Right cardiac atrium (tissue), 5 donors: ENCODE results near the gene FANCM. TPM values are rescaled to one million over a fixed set of nuclear protein-coding genes. Genes with fewer than 3 reads are reported as not detected.
A peak's percentile ranks its signal among the peaks of the same experiment; 100 is the strongest.
"Not testable (repeated sequence)": the region's sequence is repeated elsewhere in the genome, so short reads cannot be mapped to it uniquely, and the experiment has no call there.

ENCODE experiments used
- ATAC-seq, 2 donors: fragments of 200-7000 bp; cut with Tn5 transposase; one replicate each; pipeline versions ENCODE4 v1.8.0 to v1.9.1; 2020; ENCODE audit warnings: moderate library complexity in 2 of 2, mild to moderate bottlenecking in 1 of 2
- DNase-seq, 3 donors: peaks; one replicate each; pipeline ENCODE4 v3.0.0-alpha.2; 2020
- H3K27ac ChIP-seq: one replicate; pipeline ENCODE4 v1.5.1; 2013; ENCODE audit warnings: mild to moderate bottlenecking, low read length, control low read depth, moderate library complexity
- H3K27me3 ChIP-seq: one replicate; pipeline ENCODE4 v1.6.1; 2013; ENCODE audit not compliant: control insufficient read depth, insufficient read depth
- H3K4me1 ChIP-seq: one replicate; pipeline ENCODE4 v1.6.1; 2013; ENCODE audit warnings: low read length; ENCODE audit not compliant: control insufficient read depth, insufficient read depth
- H3K4me3 ChIP-seq: one replicate; pipeline ENCODE4 v1.5.1; 2013; ENCODE audit warnings: low read length, control low read depth
- H3K9me3 ChIP-seq: one replicate; pipeline ENCODE4 v1.6.1; 2013; ENCODE audit warnings: low read length; ENCODE audit not compliant: control insufficient read depth
- WGBS: extraction: QIAGEN DNeasy Blood & Tissue Kit; methylation state at CpG from one replicate; pipeline ENCODE4 v1.1.7; 2013; 5-methylcytosine and 5-hydroxymethylcytosine counted together
- intact Hi-C, 4 donors: fragments of 100-400 bp; cut with DNase I; formaldehyde crosslinking; loops; one replicate each; pipeline versions ENCODE4 v1.11.0 to v1.14.0; 2022 to 2023
- polyA plus RNA-seq: library from polyadenylated mRNA; stranded (reverse); fragments of 200-250 nt; gene quantifications from one replicate; pipeline ENCODE4 v1.2.3, GENCODE V29; 2013
- total RNA-seq, 4 donors: library from RNA; stranded (reverse); fragmentation: NEBNext Ultra II Directional; extraction: Animal tissue kit (Norgen Biotek cat#: 25700); gene quantifications; one replicate each; pipeline ENCODE4 v1.2.1, GENCODE V29; 2021
- donor health status: healthy with polysubstance abuse.
- donor health status: DM: no; HTN: yes; CAD: no.
- donor health status: DM: no; HTN: no; CAD: no.
- donor health status: DM: no; HTN: yes; CAD: no; lungs with severe emphysema.
- donor health status: DM: yes; HTN: yes; CAD: no.

The FANCM gene
- total and polyA plus RNA-seq, 5 donors, result 1.9 to 4.1 (median 3.9) TPM

- DNase-seq (no peak), ATAC-seq (no peak)
- WGBS, result 79% methylated on average over 3 of the region's 3 CpGs
- no peaks in the 10 kb centered on the region for H3K9me3 ChIP-seq
- no peak overlapping the region for H3K4me3 ChIP-seq
- H3K27me3 ChIP-seq, result no peaks in the 10 kb centered on the region
- intact Hi-C loops, result no loop called here
- H3K27ac ChIP-seq, result no peak overlapping the region
- no peaks in the 10 kb centered on the region for H3K4me1 ChIP-seq
Measured at GRCh38 chr14:45198551-45198950, 62.8 kb downstream of the FANCM start.

DNA sequence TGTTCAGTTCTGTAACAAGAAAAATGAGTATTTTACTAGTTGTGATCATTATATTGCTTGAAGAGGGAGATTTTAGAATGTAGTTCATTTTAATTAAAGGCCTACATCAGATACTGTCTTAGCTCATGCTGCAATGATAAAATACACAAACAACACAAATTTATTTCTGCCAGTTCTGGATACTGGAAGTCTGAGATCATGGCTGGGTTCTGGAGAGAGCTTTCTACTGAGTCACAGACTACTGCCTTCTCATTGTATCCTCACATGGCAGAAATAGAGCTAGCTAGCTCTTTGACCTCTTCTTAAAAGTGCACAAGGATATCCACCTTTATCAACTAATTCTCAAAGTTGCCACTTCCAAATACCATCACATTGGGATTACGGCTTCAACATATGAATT, 63.5 kb downstream of the FANCM start:
- Histone ChIP-seq H3K27me3 (no peaks in the 10 kb centered on the region), H3K27ac (no peak overlapping the region), H3K4me3 (no peak overlapping the region), H3K4me1 (no peaks in the 10 kb centered on the region), H3K9me3 (no peaks in the 10 kb centered on the region)
- intact Hi-C loops, result no loop called here
- WGBS, result 97% methylated on average over 1 of the region's 1 CpG
- no peak for DNase-seq
- ATAC-seq, result no peak

- H3K27me3 ChIP-seq, result no peaks in the 10 kb centered on the region
- H3K4me1 ChIP-seq, result no peaks in the 10 kb centered on the region
- no peak overlapping the region for H3K27ac ChIP-seq
- H3K4me3 ChIP-seq, result no peak overlapping the region
- peak in 1 of 2 donors; percentile 50 for ATAC-seq
- 69% methylated on average over 1 of the region's 1 CpG for WGBS
- intact Hi-C loops, result no loop called here
- no peak for DNase-seq
- no peaks in the 10 kb centered on the region for H3K9me3 ChIP-seq
Measured at GRCh38 chr14:45201905-45202304, 66.2 kb downstream of the FANCM start.

GRCh38 chr14:45204241-45204640, 68.5 kb downstream of the FANCM start:
- intact Hi-C loops, result no loop called here
- ATAC-seq (no peak), DNase-seq (no peak)
- H3K27ac ChIP-seq, result no peak overlapping the region
- H3K4me3 ChIP-seq, result no peak overlapping the region
- H3K27me3 ChIP-seq, result no peaks in the 10 kb centered on the region
- no peaks in the 10 kb centered on the region for H3K4me1 ChIP-seq
- no peaks in the 10 kb centered on the region for H3K9me3 ChIP-seq

- Histone ChIP-seq H3K4me3 (no peak overlapping the region), H3K27ac (no peak overlapping the region), H3K4me1 (no peaks in the 10 kb centered on the region), H3K27me3 (no peaks in the 10 kb centered on the region), H3K9me3 (no peaks in the 10 kb centered on the region)
- 98% methylated on average over 1 of the region's 1 CpG for WGBS
- ATAC-seq (no peak), DNase-seq (no peak)
- intact Hi-C loops, result no loop called here
Measured at GRCh38 chr14:45210159-45210558, 74.4 kb downstream of the FANCM start.

- 94% methylated on average over 1 of the region's 1 CpG for WGBS
- ATAC-seq, result no peak
- H3K9me3 ChIP-seq, result no peaks in the 10 kb centered on the region
Measured at GRCh38 chr14:45211295-45211694, 75.6 kb downstream of the FANCM start.

DNA sequence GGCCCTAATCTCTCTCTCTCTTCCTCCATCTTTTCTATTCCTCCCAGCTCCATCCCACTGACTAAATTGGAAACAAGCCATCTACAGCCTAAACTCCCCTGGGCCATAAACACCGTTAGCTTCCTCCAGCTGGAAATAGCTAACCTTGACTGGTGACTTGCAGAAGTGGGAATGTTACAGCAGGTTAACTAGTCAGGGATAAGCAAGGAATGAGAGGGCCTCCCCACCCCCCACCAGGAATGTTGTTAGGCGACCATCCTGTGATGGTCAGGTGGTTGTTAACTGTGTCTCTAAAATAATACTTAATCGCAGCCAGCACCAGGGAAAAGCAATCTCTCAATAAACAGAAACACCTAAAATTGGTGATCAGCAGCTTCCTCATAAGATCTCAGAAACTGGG, 76.5 kb downstream of the FANCM start:
- ATAC-seq (no peak), DNase-seq (no peak)
- H3K4me1 ChIP-seq, result no peaks in the 10 kb centered on the region
- no peak overlapping the region for H3K4me3 ChIP-seq
- intact Hi-C loops, result no loop called here
- no peak overlapping the region for H3K27ac ChIP-seq
- 70% methylated on average over 3 of the region's 3 CpGs for WGBS
- no peaks in the 10 kb centered on the region for H3K9me3 ChIP-seq
- no peaks in the 10 kb centered on the region for H3K27me3 ChIP-seq

More at GRCh38 chr14:45211295-45211694, 75.6 kb downstream of the FANCM start:
- H3K4me1 ChIP-seq, result no peaks in the 10 kb centered on the region
- no peak overlapping the region for H3K27ac ChIP-seq
- DNase-seq, result no peak
- no peaks in the 10 kb centered on the region for H3K27me3 ChIP-seq
- no peak overlapping the region for H3K4me3 ChIP-seq
- intact Hi-C loops, result no loop called here

- H3K9me3 ChIP-seq, intact Hi-C loops, ATAC-seq, H3K27ac ChIP-seq, H3K4me3 ChIP-seq, H3K27me3 ChIP-seq, DNase-seq, H3K4me1 ChIP-seq: not testable (repeated sequence)
- 58% methylated on average over 1 of the region's 1 CpG for WGBS
Measured at GRCh38 chr14:45213716-45214115, 78.0 kb downstream of the FANCM start.

- 96% methylated on average over 6 of the region's 6 CpGs for WGBS
Measured at GRCh38 chr14:45214341-45214740, 78.6 kb downstream of the FANCM start.

DNA sequence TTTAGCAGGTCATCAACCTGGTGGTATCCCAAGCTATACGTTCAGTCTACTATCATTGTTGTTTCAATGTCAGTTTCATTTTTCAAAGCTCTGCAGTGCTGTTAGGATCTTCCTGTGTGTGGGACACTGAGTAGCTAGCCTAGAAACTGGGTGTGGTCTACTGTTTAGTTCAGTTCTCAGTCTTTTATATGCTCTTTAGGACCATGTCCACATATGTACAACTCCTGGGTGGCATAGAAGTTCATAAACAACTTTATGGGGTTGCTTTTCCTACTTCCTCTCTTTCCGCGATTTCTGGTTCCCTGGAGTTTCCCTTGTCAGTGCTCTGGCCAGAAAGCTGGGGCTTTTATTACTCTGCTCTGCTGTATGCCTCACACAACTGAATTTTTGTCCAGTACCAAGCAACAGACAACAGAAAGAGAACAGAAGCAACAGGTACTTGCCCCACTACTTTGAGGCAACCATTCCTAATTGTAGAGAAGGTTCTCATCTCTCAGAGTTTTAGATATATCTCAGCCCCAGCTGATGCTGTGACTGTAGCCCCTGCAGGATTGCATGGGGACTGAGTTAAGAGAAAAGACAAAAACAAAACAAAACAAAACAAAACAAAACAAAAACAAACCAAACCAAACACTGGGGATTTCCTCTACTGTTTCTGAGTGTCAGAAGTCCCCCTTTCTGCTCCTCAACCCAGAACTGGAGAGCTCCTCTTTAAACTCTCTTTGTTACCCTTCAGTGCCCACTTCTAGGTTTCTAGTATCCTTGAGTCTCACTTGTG, 86.9 kb downstream of the FANCM start:
- H3K4me1 ChIP-seq, result no peaks in the 10 kb centered on the region
- DNase-seq (no peak), ATAC-seq (no peak)
- no peaks in the 10 kb centered on the region for H3K9me3 ChIP-seq
- no peaks in the 10 kb centered on the region for H3K27me3 ChIP-seq
- intact Hi-C loops, result no loop called here
- H3K4me3 ChIP-seq, result no peak overlapping the region
- no peak overlapping the region for H3K27ac ChIP-seq
- 94% methylated on average over 3 of the region's 3 CpGs for WGBS

More at GRCh38 chr14:45214341-45214740, 78.6 kb downstream of the FANCM start:
- intact Hi-C loops, H3K4me3 ChIP-seq, H3K9me3 ChIP-seq, H3K4me1 ChIP-seq, H3K27me3 ChIP-seq, H3K27ac ChIP-seq, ATAC-seq, DNase-seq: not testable (repeated sequence)

- H3K27me3 ChIP-seq, result no peaks in the 10 kb centered on the region
- intact Hi-C loops, result no loop called here
- H3K4me1 ChIP-seq, result no peaks in the 10 kb centered on the region
- no peak overlapping the region for H3K27ac ChIP-seq
- DNase-seq (no peak), ATAC-seq (no peak)
- no peak overlapping the region for H3K4me3 ChIP-seq
- 97% methylated on average over 4 of the region's 4 CpGs for WGBS
- H3K9me3 ChIP-seq, result no peaks in the 10 kb centered on the region
Measured at GRCh38 chr14:45227566-45227965, 91.8 kb downstream of the FANCM start.

- DNase-seq (no peak), ATAC-seq (no peak)
- no peaks in the 10 kb centered on the region for H3K27me3 ChIP-seq
- no peaks in the 10 kb centered on the region for H3K4me1 ChIP-seq
- no peak overlapping the region for H3K4me3 ChIP-seq
- 91% methylated on average over 2 of the region's 2 CpGs for WGBS
- no peak overlapping the region for H3K27ac ChIP-seq
- no peaks in the 10 kb centered on the region for H3K9me3 ChIP-seq
- intact Hi-C loops, result no loop called here
Measured at GRCh38 chr14:45238988-45239387, 103.3 kb downstream of the FANCM start.
